ENCODE measurements around the gene CDH9.

DNA sequence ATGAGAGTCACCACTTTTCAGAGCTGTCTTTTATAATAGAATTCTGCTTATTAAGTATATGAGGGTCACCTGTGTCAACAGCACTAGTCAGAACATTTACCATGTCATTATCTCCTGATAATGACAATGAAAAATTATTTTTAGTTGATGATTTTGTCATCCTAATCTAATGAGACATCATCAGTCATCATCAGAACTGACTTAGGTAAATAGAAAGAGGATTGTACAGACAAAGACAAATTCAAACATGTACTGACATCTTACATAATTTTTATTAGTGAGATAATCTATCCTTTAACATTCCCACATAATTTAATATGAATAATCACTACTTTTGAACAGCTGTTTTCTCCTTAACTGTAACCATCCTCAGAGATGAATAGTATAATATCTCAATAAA is 22.6 kb downstream of the CDH9 start:
- TF ChIP-seq EZH2phosphoT487 (IDR thresholded peaks at IDR 0.05; ENCODE audit: insufficient read depth, low read depth): no peak
- TF ChIP-seq EZH2 (IDR thresholded peaks at IDR 0.05; ENCODE audit: insufficient read depth, poor library complexity, severe bottlenecking): no peak

Measured in GM23248 (cell line).